HG03135 (cell line): Measurements from ENCODE around the gene ROBO2.

Experiments
- ATAC-seq: cut with Tn5 transposase; IDR thresholded peaks from one replicate; pipeline ENCODE4 v1.9.1; 2021; ENCODE audit warnings: mild to moderate bottlenecking, moderate library complexity; ENCODE audit not compliant: unreplicated experiment

The ROBO2 gene

GRCh38 chr3:77254967-77255831 is 215.3 kb downstream of the ROBO2 start:
- ATAC-seq, result no peak

- ATAC-seq, result no peak
These were observed 216.9 kb downstream of the ROBO2 start for GRCh38 chr3:77256584-77257503.

GRCh38 chr3:77259694-77260093 is 219.8 kb downstream of the ROBO2 start:
- no peak for ATAC-seq

GRCh38 chr3:77262361-77262760 is 222.5 kb downstream of the ROBO2 start:
- ATAC-seq, result no peak

- no peak for ATAC-seq
These were observed 227.7 kb downstream of the ROBO2 start for GRCh38 chr3:77267589-77267988.

- no peak for ATAC-seq
These were observed 231.4 kb downstream of the ROBO2 start for GRCh38 chr3:77271306-77271705.

- no peak for ATAC-seq
These were observed 231.8 kb downstream of the ROBO2 start for GRCh38 chr3:77271711-77272110.

GRCh38 chr3:77279276-77279675 is 239.4 kb downstream of the ROBO2 start:
- ATAC-seq, result no peak

- ATAC-seq, result no peak
These were observed 241.8 kb downstream of the ROBO2 start for GRCh38 chr3:77281721-77282120.

- no peak for ATAC-seq
These were observed 243.2 kb downstream of the ROBO2 start for GRCh38 chr3:77283108-77283507.

GRCh38 chr3:77288348-77288747 is 248.4 kb downstream of the ROBO2 start:
- ATAC-seq, result no peak

- no peak for ATAC-seq
These were observed 256.6 kb downstream of the ROBO2 start for GRCh38 chr3:77296527-77296926.

GRCh38 chr3:77298417-77298816 is 258.5 kb downstream of the ROBO2 start:
- ATAC-seq, result no peak

GRCh38 chr3:77303955-77304699 is 264.2 kb downstream of the ROBO2 start:
- no peak for ATAC-seq

GRCh38 chr3:77304700-77305021 is 264.8 kb downstream of the ROBO2 start:
- ATAC-seq, result no peak

- no peak for ATAC-seq
These were observed 269.6 kb downstream of the ROBO2 start for GRCh38 chr3:77309460-77309859.

GRCh38 chr3:77313843-77314242 is 273.9 kb downstream of the ROBO2 start:
- ATAC-seq, result no peak

- ATAC-seq, result no peak
These were observed 279.8 kb downstream of the ROBO2 start for GRCh38 chr3:77319711-77320110.

GRCh38 chr3:77320514-77320913 is 280.6 kb downstream of the ROBO2 start:
- ATAC-seq, result no peak

- no peak for ATAC-seq
These were observed 281.7 kb downstream of the ROBO2 start for GRCh38 chr3:77321646-77322045.

- no peak for ATAC-seq
These were observed 283.7 kb downstream of the ROBO2 start for GRCh38 chr3:77323626-77324025.
